Measurements from ENCODE around the gene CPTP. TPM values are rescaled to one million over a fixed set of nuclear protein-coding genes. Genes with fewer than 3 reads are reported as not detected.

CPTP gene
- total and polyA plus RNA-seq, 10 of the 15 experiments (the other 5 are each of a cell fraction or from before 2014, with no cell fraction given), result 0.06 to 24.3 (median 10.0) TPM

DNA sequence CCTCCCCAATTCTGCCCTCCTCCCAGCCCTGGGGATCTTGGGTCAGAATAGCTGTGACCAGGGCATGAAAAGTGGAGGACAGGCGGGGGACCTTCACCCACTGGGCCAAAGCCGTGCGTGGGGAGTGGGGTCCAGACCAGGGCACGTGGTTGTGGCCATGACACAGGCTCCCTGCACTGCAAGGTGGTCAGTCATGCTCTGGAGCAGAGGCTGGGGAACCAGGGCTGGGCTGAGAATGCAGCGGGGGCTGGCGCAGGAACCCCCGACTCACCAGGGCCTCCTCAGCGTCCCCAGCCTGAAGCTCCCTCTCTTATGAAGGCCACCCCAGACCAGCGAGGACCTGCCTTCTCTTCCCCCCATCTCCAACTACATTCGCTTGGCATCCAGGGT lies 21.9 kb downstream of the CPTP start:
- H3K36me3 ChIP-seq (ENCODE audit: control insufficient read depth in 2 of 2, insufficient read depth in 2 of 2, low read length in 1 of 2), result no peaks in the 10 kb centered on the region
- intact Hi-C loops (cut with micrococcal nuclease; ENCODE audit: unreplicated experiment) (no loop called here), in situ Hi-C loops (cut with MboI) (no loop called here)
- DNase-seq (ENCODE audit: low read depth, low spot score) (no peak), ATAC-seq (no peak), FAIRE-seq (no peak)
- H4K20me1 ChIP-seq (ENCODE audit: control insufficient read depth, insufficient read depth), result no peaks in the 10 kb centered on the region
- WGBS (ENCODE audit: insufficient coverage, insufficient replicate concordance, low lambda C conversion rate, missing lambda C conversion rate), result 96% methylated on average over 9 of the region's 10 CpGs
- no peak for TF ChIP-seq RAD51 (IDR thresholded peaks at IDR 0.05)
- TF ChIP-seq FOS (IDR thresholded peaks at IDR 0.05; ENCODE audit: borderline replicate concordance, extremely low read depth, insufficient read length), result no peak
- TF ChIP-seq TCF12 (IDR thresholded peaks at IDR 0.05; ENCODE audit: low read depth, low read length), result no peak
- TF ChIP-seq IRF4 (IDR thresholded peaks at IDR 0.05; ENCODE audit: low read depth, low read length), result no peak
- TF ChIP-seq EED (IDR thresholded peaks at IDR 0.05; ENCODE audit: low read depth), result no peak
- no peak for TF ChIP-seq STAT1 (conservative IDR thresholded peaks at IDR 0.05)
- TF ChIP-seq FOXM1 (IDR thresholded peaks at IDR 0.05; ENCODE audit: low read depth, low read length), result no peak
- no peak for TF ChIP-seq ZZZ3 (IDR thresholded peaks at IDR 0.05; ENCODE audit: control insufficient read depth, insufficient read length, low read depth)
- no peak for TF ChIP-seq SIN3A (IDR thresholded peaks at IDR 0.05; ENCODE audit: low read depth, low read length)
- TF ChIP-seq BACH1 (IDR thresholded peaks at IDR 0.05; ENCODE audit: borderline replicate concordance), result no peak
- TF ChIP-seq CREM (IDR thresholded peaks at IDR 0.05; ENCODE audit: low read depth), result no peak
- TF ChIP-seq, protein P1, sequence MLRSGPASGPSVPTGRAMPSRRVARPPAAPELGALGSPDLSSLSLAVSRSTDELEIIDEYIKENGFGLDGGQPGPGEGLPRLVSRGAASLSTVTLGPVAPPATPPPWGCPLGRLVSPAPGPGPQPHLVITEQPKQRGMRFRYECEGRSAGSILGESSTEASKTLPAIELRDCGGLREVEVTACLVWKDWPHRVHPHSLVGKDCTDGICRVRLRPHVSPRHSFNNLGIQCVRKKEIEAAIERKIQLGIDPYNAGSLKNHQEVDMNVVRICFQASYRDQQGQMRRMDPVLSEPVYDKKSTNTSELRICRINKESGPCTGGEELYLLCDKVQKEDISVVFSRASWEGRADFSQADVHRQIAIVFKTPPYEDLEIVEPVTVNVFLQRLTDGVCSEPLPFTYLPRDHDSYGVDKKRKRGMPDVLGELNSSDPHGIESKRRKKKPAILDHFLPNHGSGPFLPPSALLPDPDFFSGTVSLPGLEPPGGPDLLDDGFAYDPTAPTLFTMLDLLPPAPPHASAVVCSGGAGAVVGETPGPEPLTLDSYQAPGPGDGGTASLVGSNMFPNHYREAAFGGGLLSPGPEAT (IDR thresholded peaks at IDR 0.05; ENCODE audit: low read depth), result no peak
- TF ChIP-seq, protein P2, sequence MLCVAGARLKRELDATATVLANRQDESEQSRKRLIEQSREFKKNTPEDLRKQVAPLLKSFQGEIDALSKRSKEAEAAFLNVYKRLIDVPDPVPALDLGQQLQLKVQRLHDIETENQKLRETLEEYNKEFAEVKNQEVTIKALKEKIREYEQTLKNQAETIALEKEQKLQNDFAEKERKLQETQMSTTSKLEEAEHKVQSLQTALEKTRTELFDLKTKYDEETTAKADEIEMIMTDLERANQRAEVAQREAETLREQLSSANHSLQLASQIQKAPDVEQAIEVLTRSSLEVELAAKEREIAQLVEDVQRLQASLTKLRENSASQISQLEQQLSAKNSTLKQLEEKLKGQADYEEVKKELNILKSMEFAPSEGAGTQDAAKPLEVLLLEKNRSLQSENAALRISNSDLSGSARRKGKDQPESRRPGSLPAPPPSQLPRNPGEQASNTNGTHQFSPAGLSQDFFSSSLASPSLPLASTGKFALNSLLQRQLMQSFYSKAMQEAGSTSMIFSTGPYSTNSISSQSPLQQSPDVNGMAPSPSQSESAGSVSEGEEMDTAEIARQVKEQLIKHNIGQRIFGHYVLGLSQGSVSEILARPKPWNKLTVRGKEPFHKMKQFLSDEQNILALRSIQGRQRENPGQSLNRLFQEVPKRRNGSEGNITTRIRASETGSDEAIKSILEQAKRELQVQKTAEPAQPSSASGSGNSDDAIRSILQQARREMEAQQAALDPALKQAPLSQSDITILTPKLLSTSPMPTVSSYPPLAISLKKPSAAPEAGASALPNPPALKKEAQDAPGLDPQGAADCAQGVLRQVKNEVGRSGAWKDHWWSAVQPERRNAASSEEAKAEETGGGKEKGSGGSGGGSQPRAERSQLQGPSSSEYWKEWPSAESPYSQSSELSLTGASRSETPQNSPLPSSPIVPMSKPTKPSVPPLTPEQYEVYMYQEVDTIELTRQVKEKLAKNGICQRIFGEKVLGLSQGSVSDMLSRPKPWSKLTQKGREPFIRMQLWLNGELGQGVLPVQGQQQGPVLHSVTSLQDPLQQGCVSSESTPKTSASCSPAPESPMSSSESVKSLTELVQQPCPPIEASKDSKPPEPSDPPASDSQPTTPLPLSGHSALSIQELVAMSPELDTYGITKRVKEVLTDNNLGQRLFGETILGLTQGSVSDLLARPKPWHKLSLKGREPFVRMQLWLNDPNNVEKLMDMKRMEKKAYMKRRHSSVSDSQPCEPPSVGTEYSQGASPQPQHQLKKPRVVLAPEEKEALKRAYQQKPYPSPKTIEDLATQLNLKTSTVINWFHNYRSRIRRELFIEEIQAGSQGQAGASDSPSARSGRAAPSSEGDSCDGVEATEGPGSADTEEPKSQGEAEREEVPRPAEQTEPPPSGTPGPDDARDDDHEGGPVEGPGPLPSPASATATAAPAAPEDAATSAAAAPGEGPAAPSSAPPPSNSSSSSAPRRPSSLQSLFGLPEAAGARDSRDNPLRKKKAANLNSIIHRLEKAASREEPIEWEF (IDR thresholded peaks at IDR 0.05; ENCODE audit: insufficient replicate concordance, low read depth, low read length), result no peak
- no peak for TF ChIP-seq MYB (IDR thresholded peaks at IDR 0.05; ENCODE audit: borderline replicate concordance, low read depth, low read length)
- no peaks in the 10 kb centered on the region for H3K27me3 ChIP-seq (replicated peaks in 1 of 2; ENCODE audit: control insufficient read depth in 2 of 2, insufficient read depth in 2 of 2, low read length in 1 of 2)
- H3K9ac ChIP-seq (ENCODE audit: control insufficient read depth, insufficient read depth, low read length), result no peak overlapping the region
- CTCF ChIA-PET, result interaction anchor here (0.7 kb wide), 1 partner anchor 28 kb away, joined by 4 read pairs; the partner anchor contains the start of gene AURKAIP1
- no peak overlapping the region for H3K27ac ChIP-seq (ENCODE audit: control insufficient read depth, insufficient read depth)
- no TSS peak for BruUV-seq (replicated peaks)
- POLR2A ChIA-PET, result no interaction called here
- SMC1A ChIA-PET (ENCODE audit: uncharacterized antibody, unreplicated experiment), result no interaction called here
- RAD21 ChIA-PET (ENCODE audit: unreplicated experiment), result interaction anchor here (0.9 kb wide), 1 partner anchor 9 kb away, joined by 3 read pairs; no protein-coding TSS in a partner anchor
- H3K4me3 ChIP-seq, result no peak overlapping the region
- peaks cover 2% of the 10 kb centered on the region for H3K79me2 ChIP-seq (ENCODE audit: control insufficient read depth, insufficient read depth, low read length)
- H3K4me2 ChIP-seq (ENCODE audit: control insufficient read depth, insufficient read depth), result no peak overlapping the region; the same call in 1 of the 2 replicates
- H3K9me3 ChIP-seq (replicated peaks; ENCODE audit: control insufficient read depth, insufficient read depth, low read length), result no peaks in the 10 kb centered on the region
- H2AFZ ChIP-seq (ENCODE audit: control insufficient read depth, low read depth, low read length), result no peak overlapping the region
- H3K4me1 ChIP-seq (ENCODE audit: control insufficient read depth, insufficient read depth, low read length), result peaks cover 6% of the 10 kb centered on the region; the same call in 1 of the 2 replicates

All from GM12878 (cell line).